Measurements from ENCODE around the gene LIN54.
"Not testable (repeated sequence)": the region's sequence is repeated elsewhere in the genome, so short reads cannot be mapped to it uniquely, and the experiment has no call there.

The LIN54 gene

GRCh38 chr4:82934441-82934840, 76.2 kb downstream of the LIN54 start:
- DNase-seq, result no peak

GRCh38 chr4:82930848-82931755, 79.5 kb downstream of the LIN54 start:
- no peak for DNase-seq

- DNase-seq, result no peak
Measured at GRCh38 chr4:82921795-82922194, 88.8 kb downstream of the LIN54 start.

GRCh38 chr4:82919386-82919785, 91.2 kb downstream of the LIN54 start:
- no peak for DNase-seq

GRCh38 chr4:82918091-82918490, 92.5 kb downstream of the LIN54 start:
- DNase-seq, result no peak

- not testable (repeated sequence) for DNase-seq
Measured at GRCh38 chr4:82913968-82914367, 96.7 kb downstream of the LIN54 start.

GRCh38 chr4:82913305-82913704, 97.3 kb downstream of the LIN54 start:
- no peak for DNase-seq

GRCh38 chr4:82909326-82909725, 101.3 kb downstream of the LIN54 start:
- DNase-seq, result no peak

GRCh38 chr4:82906469-82906868, 104.2 kb downstream of the LIN54 start:
- DNase-seq, result no peak

GRCh38 chr4:82905205-82905604, 105.4 kb downstream of the LIN54 start:
- DNase-seq, result no peak

GRCh38 chr4:82903737-82904136, 106.9 kb downstream of the LIN54 start:
- DNase-seq, result no peak

GRCh38 chr4:82901183-82901718, 109.4 kb downstream of the LIN54 start:
- DNase-seq, result no peak

- DNase-seq, result peak; percentile 98
Measured at GRCh38 chr4:82900411-82901182, 110.0 kb downstream of the LIN54 start, which contains the start of gene THAP9. THAP9 (plus strand) TSS chr4:82900735; CDS start chr4:82900803, 68 bp downstream.

- DNase-seq, result no peak
Measured at GRCh38 chr4:82900066-82900410, 110.6 kb downstream of the LIN54 start.

GRCh38 chr4:82899374-82900065, 111.1 kb downstream of the LIN54 start:
- peak; percentile 41 for DNase-seq

- peak; percentile 7 for DNase-seq
Measured at GRCh38 chr4:82898322-82899243, 112.0 kb downstream of the LIN54 start.

GRCh38 chr4:82896755-82897154, 113.9 kb downstream of the LIN54 start:
- no peak for DNase-seq

- no peak for DNase-seq
Measured at GRCh38 chr4:82893942-82894341, 116.7 kb downstream of the LIN54 start.

- DNase-seq, result no peak
Measured at GRCh38 chr4:82892467-82892802, 118.2 kb downstream of the LIN54 start.

GRCh38 chr4:82891707-82892466, 118.7 kb downstream of the LIN54 start:
- DNase-seq, result peak; percentile 30

Measured in NCI-H69 (cell line).